Progenitor cell of endocrine pancreas (in vitro differentiated cells): ENCODE results near the gene RPL36AL. TPM values are rescaled to one million over a fixed set of nuclear protein-coding genes. Genes with fewer than 3 reads are reported as not detected.

Experiments
- DNase-seq: peaks from one replicate; pipeline ENCODE4 v3.0.0; 2021; ENCODE audit warnings: low spot score; ENCODE audit not compliant: unreplicated experiment
- H3K27ac Mint-ChIP-seq: 2 replicates; pipeline ENCODE4 v1.8.0; 2021; ENCODE audit warnings: mild to moderate bottlenecking, moderate library complexity, mixed read lengths
- H3K27me3 Mint-ChIP-seq: 2 replicates; pipeline ENCODE4 v1.8.0; 2021; ENCODE audit warnings: mixed read lengths
- H3K36me3 Mint-ChIP-seq: 2 replicates; pipeline ENCODE4 v1.8.0; 2022; ENCODE audit warnings: mixed read lengths; ENCODE audit not compliant: insufficient read depth
- H3K4me1 Mint-ChIP-seq: 2 replicates; pipeline ENCODE4 v1.8.0; 2021; ENCODE audit warnings: low read depth, mixed read lengths
- H3K4me3 Mint-ChIP-seq: 2 replicates; pipeline ENCODE4 v1.8.0; 2021; ENCODE audit warnings: low read depth, mild to moderate bottlenecking, moderate library complexity, mixed read lengths
- H3K9me3 Mint-ChIP-seq: 2 replicates; pipeline ENCODE4 v1.8.0; 2021; ENCODE audit warnings: low read depth, mixed read lengths
- total RNA-seq: library from RNA; stranded (reverse); gene quantifications from 2 replicates; pipeline ENCODE4 v1.2.1, GENCODE V29; 2021
- TF ChIP-seq, protein P1 (sequence below): fragments of 200-600 bp; sonication (generic); IDR thresholded peaks from one replicate; pipeline ENCODE4 v1.5.0; 2021; ENCODE audit warnings: antibody characterized with exemption, mild to moderate bottlenecking; ENCODE audit not compliant: unreplicated experiment

The RPL36AL gene
- total RNA-seq, 1 donor from 2014 or later = 157 TPM

DNA sequence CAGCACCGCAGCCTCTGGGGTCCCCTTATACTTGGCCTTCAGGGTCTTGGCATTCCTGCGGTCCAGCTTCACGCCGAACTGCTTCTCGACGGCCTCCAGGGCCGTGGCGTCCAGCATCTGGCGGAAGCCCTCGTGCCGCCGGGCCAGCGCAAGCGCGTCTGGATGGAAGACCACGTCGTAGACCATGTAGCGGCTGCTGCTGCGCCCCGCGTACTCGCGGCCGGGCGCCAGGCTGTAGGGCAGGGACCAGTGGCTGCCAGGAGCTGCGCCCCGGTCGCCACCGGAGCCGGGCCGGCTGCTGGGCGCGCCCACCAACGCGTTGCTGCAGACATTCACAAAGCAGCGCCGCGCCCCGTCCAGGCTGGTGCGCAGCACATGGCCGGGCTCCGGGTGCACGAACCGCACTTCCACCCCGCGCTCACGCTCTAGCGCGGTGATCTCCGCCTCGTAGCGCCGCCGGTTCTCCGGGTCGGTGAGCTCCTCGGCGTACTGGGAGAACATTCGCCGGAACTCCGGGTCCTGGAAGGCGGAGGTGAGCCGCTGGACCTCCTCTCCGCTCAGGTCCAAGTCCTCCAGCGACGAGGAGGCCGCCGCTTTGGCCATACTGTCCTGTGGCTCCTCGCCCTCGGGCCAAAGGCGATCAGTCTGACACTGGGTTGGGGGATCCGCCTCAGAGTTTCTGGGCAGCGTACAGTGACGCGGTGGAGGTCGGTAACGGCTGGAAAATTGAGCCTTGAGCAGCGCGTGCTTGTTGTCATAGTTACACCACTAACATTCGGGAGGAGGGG is 14.3 kb upstream of the RPL36AL start, which contains the start of gene DNAAF2:
TSS of gene DNAAF2 (minus strand) at position 698 of the 788 bp plus-strand sequence. CDS start at position 603, 95 bp downstream.
- TF ChIP-seq, protein P1, sequence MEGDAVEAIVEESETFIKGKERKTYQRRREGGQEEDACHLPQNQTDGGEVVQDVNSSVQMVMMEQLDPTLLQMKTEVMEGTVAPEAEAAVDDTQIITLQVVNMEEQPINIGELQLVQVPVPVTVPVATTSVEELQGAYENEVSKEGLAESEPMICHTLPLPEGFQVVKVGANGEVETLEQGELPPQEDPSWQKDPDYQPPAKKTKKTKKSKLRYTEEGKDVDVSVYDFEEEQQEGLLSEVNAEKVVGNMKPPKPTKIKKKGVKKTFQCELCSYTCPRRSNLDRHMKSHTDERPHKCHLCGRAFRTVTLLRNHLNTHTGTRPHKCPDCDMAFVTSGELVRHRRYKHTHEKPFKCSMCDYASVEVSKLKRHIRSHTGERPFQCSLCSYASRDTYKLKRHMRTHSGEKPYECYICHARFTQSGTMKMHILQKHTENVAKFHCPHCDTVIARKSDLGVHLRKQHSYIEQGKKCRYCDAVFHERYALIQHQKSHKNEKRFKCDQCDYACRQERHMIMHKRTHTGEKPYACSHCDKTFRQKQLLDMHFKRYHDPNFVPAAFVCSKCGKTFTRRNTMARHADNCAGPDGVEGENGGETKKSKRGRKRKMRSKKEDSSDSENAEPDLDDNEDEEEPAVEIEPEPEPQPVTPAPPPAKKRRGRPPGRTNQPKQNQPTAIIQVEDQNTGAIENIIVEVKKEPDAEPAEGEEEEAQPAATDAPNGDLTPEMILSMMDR = no peak
- peaks cover 18% of the 10 kb centered on the region for H3K36me3 Mint-ChIP-seq
- peak within 1 kb of the TSS; percentile 100 for H3K4me3 Mint-ChIP-seq

DNA sequence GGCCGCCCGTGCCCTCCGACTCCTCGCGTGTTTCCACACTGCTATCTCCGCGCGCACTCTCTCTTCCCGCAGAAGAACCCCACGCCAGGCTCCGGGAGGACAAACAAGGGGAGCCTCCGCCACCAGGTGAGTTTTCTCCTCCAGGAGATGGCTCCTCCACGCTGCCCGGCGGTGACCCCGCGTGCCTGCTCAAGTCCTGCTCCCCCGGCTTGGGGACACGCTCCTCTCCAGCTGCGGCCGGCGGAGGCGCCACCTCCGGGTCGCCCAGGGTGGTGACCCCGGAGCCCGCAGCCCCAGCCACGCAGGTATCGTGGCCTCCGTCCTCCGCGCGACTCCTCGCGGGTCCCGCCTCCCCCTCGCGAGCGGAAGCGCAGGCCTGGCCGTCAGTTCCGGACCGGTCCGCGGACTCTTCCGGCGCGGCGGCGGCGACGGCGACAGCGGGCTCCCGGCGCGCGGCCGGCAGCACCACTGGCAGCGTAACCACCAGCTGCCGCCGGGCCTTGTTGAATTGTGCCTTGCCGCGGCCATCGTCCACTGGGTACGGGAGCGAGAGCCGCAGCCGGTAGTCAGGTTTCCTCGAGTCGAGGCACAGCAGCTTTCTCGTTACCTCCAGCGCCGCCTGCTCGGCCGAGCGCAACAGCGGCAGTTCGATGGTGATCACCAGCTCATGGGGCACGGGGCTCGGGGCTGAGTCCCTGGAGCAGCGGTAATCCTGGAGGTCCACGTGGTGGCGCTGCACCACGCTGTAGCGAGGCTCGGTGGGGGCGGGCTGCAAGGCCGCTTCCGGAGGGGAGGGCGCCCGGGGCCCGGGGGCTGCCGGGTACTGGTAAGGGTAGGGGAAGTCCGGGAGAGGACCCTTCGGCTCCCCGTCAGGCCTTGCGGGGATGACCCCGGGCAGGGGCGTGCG is 13.5 kb upstream of the RPL36AL start:
- TF ChIP-seq, protein P1 = peak; percentile 86
- Mint-ChIP-seq H3K9me3 (no peaks in the 10 kb centered on the region), H3K4me3 (peak overlapping the region; percentile 100), H3K27me3 (no peaks in the 10 kb centered on the region), H3K4me1 (peaks cover 22% of the 10 kb centered on the region), H3K27ac (peak overlapping the region; percentile 99), H3K36me3 (peaks cover 16% of the 10 kb centered on the region)
- DNase-seq = peak; percentile 92

More for the DNA sequence above, 14.3 kb upstream of the RPL36AL start, which contains the start of gene DNAAF2:
- H3K27ac Mint-ChIP-seq = peak within 1 kb of the TSS; percentile 96
- peak; percentile 30 for DNase-seq
- H3K27me3 Mint-ChIP-seq = no peaks in the 10 kb centered on the region
- no peaks in the 10 kb centered on the region for H3K9me3 Mint-ChIP-seq
- H3K4me1 Mint-ChIP-seq = peaks cover 22% of the 10 kb centered on the region

DNA sequence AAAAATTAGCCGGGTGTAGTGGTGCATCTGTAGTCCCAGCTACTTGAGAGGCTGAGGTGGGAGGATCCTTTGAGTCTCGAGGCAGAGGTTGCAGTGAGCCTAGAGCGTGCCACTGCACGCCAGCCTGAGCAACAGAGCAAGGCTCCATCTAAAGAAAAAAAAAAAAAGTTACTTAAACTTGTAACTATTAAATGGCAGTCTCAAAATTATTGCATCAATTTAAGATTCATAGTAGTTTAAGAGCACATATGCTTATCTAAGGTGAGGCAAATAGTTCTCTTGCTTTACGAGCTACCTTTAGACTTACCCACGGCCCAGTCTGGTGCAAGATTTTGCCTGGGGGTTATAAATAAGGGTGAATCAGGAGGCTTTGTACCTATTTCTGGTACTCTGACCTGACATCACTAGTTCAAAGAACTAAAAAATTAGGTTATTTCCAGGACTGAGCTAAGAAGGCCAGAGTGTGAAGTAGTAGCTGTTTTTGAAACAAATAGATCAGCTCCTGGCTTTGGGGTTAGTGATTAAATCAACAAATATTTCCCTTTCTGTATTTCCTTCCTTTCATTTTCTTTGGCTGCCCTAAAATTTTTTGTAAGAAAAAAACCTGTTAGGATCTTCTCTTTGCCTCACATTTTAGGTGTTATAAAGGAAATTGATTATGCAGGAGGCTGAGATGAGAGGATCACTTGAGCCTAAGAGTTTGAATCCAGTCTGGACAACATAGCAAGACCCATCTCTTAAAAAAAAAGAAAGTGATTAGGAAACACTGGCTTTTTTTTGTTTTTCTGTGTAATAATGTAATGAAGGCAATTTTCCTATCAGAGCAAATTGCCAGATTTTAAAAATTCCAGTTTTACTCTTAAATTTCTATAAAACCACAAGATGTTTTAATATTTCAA is 3.8 kb upstream of the RPL36AL start:
- H3K9me3 Mint-ChIP-seq = no peaks in the 10 kb centered on the region
- no peak for DNase-seq
- H3K27me3 Mint-ChIP-seq = no peaks in the 10 kb centered on the region
- H3K27ac Mint-ChIP-seq = no peak overlapping the region
- peaks cover 18% of the 10 kb centered on the region for H3K4me1 Mint-ChIP-seq
- no peak overlapping the region for H3K4me3 Mint-ChIP-seq
- TF ChIP-seq, protein P1 = no peak
- peaks cover 10% of the 10 kb centered on the region for H3K36me3 Mint-ChIP-seq

DNA sequence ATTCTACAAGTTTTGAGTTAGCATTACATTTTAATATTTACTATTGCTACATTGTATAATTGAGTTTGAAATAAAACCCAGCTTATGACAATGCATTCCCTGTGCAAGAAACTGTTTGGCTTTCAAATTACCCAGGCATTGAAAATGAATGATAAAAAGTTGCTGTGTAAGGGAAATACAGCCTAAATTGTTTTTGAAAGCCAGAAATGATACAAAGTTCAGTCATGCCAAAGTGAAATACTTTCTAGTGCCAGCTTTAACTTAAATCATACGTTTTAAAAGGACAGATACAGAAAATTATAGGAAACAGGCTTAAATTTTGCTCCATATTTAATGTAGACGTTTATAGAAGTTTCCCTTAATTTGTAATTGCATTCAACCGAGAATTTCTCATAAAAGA is 3.0 kb upstream of the RPL36AL start:
- DNase-seq = no peak
- H3K9me3 Mint-ChIP-seq = no peaks in the 10 kb centered on the region
- H3K36me3 Mint-ChIP-seq = peaks cover 13% of the 10 kb centered on the region
- H3K27ac Mint-ChIP-seq = no peak overlapping the region
- no peak overlapping the region for H3K4me3 Mint-ChIP-seq
- peaks cover 20% of the 10 kb centered on the region for H3K4me1 Mint-ChIP-seq
- TF ChIP-seq, protein P1 = no peak
- no peaks in the 10 kb centered on the region for H3K27me3 Mint-ChIP-seq
